ENCODE measurements around the gene ASB3.

- TF ChIP-seq MAX (IDR thresholded peaks at IDR 0.05) (no peak), RNF2 (IDR thresholded peaks at IDR 0.05; ENCODE audit: borderline replicate concordance, low read depth) (no peak), CTCF (IDR thresholded peaks at IDR 0.05) (no peak)
These were observed 125.9 kb downstream of the ASB3 start for GRCh38 chr2:53660886-53661285.
